ACC112 (cell line): ENCODE data around the gene C10orf71.

Source experiments
- H2AFZ ChIP-seq: fragments of 200-600 bp; sonication (generic); one replicate; pipeline ENCODE4 v1.6.0; 2017; ENCODE audit warnings: antibody characterized with exemption, low read length; ENCODE audit not compliant: unreplicated experiment
- H3K27ac ChIP-seq: fragments of 200-600 bp; sonication (generic); 2 replicates; pipeline ENCODE4 v1.5.1; 2014; ENCODE audit warnings: low read depth, mild to moderate bottlenecking, antibody characterized with exemption, low read length, moderate library complexity
- H3K27me3 ChIP-seq: fragments of 200-600 bp; sonication (generic); 2 replicates; pipeline ENCODE4 v1.6.1; 2014; ENCODE audit warnings: mild to moderate bottlenecking, antibody characterized with exemption, low read length, moderate library complexity, mixed read lengths; ENCODE audit not compliant: insufficient read depth
- H3K36me3 ChIP-seq: fragments of 200-600 bp; sonication (generic); 2 replicates; pipeline ENCODE4 v1.6.1; 2016; ENCODE audit warnings: mild to moderate bottlenecking, antibody characterized with exemption, low read length, moderate library complexity, mixed read lengths; ENCODE audit not compliant: insufficient read depth
- H3K4me1 ChIP-seq: fragments of 200-600 bp; sonication (generic); one replicate; pipeline ENCODE4 v1.6.1; 2016; ENCODE audit warnings: low read length, mixed read lengths; ENCODE audit not compliant: insufficient read depth, unreplicated experiment, control insufficient read depth
- H3K4me3 ChIP-seq: fragments of 200-600 bp; sonication (generic); 2 replicates; pipeline ENCODE4 v1.5.1; 2014; ENCODE audit warnings: mild to moderate bottlenecking, low read depth, low read length
- H3K79me2 ChIP-seq: fragments of 200-600 bp; sonication (generic); one replicate; pipeline ENCODE4 v1.6.0; 2016; ENCODE audit warnings: low read length; ENCODE audit not compliant: control insufficient read depth, unreplicated experiment, insufficient read depth

Gene C10orf71

GRCh38 chr10:49318028-49318427 is 19.1 kb downstream of the C10orf71 start:
- H3K27me3 ChIP-seq, result peaks cover 73% of the 10 kb centered on the region
- H2AFZ ChIP-seq, result no peak overlapping the region
- H3K27ac ChIP-seq, result no peak overlapping the region
- H3K4me3 ChIP-seq, result no peak overlapping the region
- H3K36me3 ChIP-seq, result no peaks in the 10 kb centered on the region
- no peaks in the 10 kb centered on the region for H3K4me1 ChIP-seq
- no peaks in the 10 kb centered on the region for H3K79me2 ChIP-seq

- no peak overlapping the region for H2AFZ ChIP-seq
- no peaks in the 10 kb centered on the region for H3K36me3 ChIP-seq
- no peak overlapping the region for H3K4me3 ChIP-seq
- H3K79me2 ChIP-seq, result no peaks in the 10 kb centered on the region
- H3K27ac ChIP-seq, result no peak overlapping the region
- H3K4me1 ChIP-seq, result no peaks in the 10 kb centered on the region
- peaks cover 72% of the 10 kb centered on the region for H3K27me3 ChIP-seq
Measured at GRCh38 chr10:49318755-49319154, 19.8 kb downstream of the C10orf71 start.

- H3K27me3 ChIP-seq, result peaks cover 74% of the 10 kb centered on the region
- no peak overlapping the region for H3K27ac ChIP-seq
- H3K4me1 ChIP-seq, result no peaks in the 10 kb centered on the region
- no peaks in the 10 kb centered on the region for H3K36me3 ChIP-seq
- H3K4me3 ChIP-seq, result no peak overlapping the region
- no peaks in the 10 kb centered on the region for H3K79me2 ChIP-seq
- H2AFZ ChIP-seq, result no peak overlapping the region
Measured at GRCh38 chr10:49319206-49319605, 20.2 kb downstream of the C10orf71 start.

- Histone ChIP-seq H3K4me1 (no peaks in the 10 kb centered on the region), H3K36me3 (no peaks in the 10 kb centered on the region), H2AFZ (no peak overlapping the region), H3K4me3 (no peak overlapping the region), H3K79me2 (no peaks in the 10 kb centered on the region), H3K27ac (no peak overlapping the region), H3K27me3 (peaks cover 81% of the 10 kb centered on the region)
Measured at GRCh38 chr10:49320191-49320590, 21.2 kb downstream of the C10orf71 start.

- Histone ChIP-seq H3K4me1 (no peaks in the 10 kb centered on the region), H3K27ac (no peak overlapping the region), H3K4me3 (no peak overlapping the region), H3K36me3 (no peaks in the 10 kb centered on the region), H3K79me2 (no peaks in the 10 kb centered on the region), H3K27me3 (peaks cover 73% of the 10 kb centered on the region), H2AFZ (no peak overlapping the region)
Measured at GRCh38 chr10:49321021-49321420, 22.1 kb downstream of the C10orf71 start.

- no peak overlapping the region for H2AFZ ChIP-seq
- H3K36me3 ChIP-seq, result no peaks in the 10 kb centered on the region
- H3K4me1 ChIP-seq, result no peaks in the 10 kb centered on the region
- H3K79me2 ChIP-seq, result no peaks in the 10 kb centered on the region
- H3K4me3 ChIP-seq, result no peak overlapping the region
- H3K27me3 ChIP-seq, result peaks cover 63% of the 10 kb centered on the region
- H3K27ac ChIP-seq, result no peak overlapping the region
Measured at GRCh38 chr10:49322371-49323170, 23.6 kb downstream of the C10orf71 start.

- H3K36me3 ChIP-seq, result no peaks in the 10 kb centered on the region
- H3K4me1 ChIP-seq, result no peaks in the 10 kb centered on the region
- no peak overlapping the region for H2AFZ ChIP-seq
- no peak overlapping the region for H3K4me3 ChIP-seq
- H3K27me3 ChIP-seq, result peaks cover 64% of the 10 kb centered on the region
- H3K79me2 ChIP-seq, result no peaks in the 10 kb centered on the region
- H3K27ac ChIP-seq, result no peak overlapping the region
Measured at GRCh38 chr10:49323171-49323895, 24.4 kb downstream of the C10orf71 start.

GRCh38 chr10:49323896-49324270 is 24.9 kb downstream of the C10orf71 start:
- H3K27me3 ChIP-seq, result peaks cover 66% of the 10 kb centered on the region
- no peaks in the 10 kb centered on the region for H3K36me3 ChIP-seq
- H2AFZ ChIP-seq, result no peak overlapping the region
- H3K4me3 ChIP-seq, result no peak overlapping the region
- no peak overlapping the region for H3K27ac ChIP-seq
- H3K79me2 ChIP-seq, result no peaks in the 10 kb centered on the region
- H3K4me1 ChIP-seq, result no peaks in the 10 kb centered on the region

- Histone ChIP-seq H2AFZ (no peak overlapping the region), H3K4me1 (no peaks in the 10 kb centered on the region), H3K79me2 (no peaks in the 10 kb centered on the region), H3K4me3 (no peak overlapping the region), H3K27me3 (peaks cover 68% of the 10 kb centered on the region), H3K36me3 (no peaks in the 10 kb centered on the region), H3K27ac (no peak overlapping the region)
Measured at GRCh38 chr10:49324711-49325110, 25.7 kb downstream of the C10orf71 start.

- no peak overlapping the region for H2AFZ ChIP-seq
- H3K79me2 ChIP-seq, result no peaks in the 10 kb centered on the region
- no peaks in the 10 kb centered on the region for H3K36me3 ChIP-seq
- H3K4me3 ChIP-seq, result no peak overlapping the region
- H3K27me3 ChIP-seq, result peaks cover 72% of the 10 kb centered on the region
- no peak overlapping the region for H3K27ac ChIP-seq
- H3K4me1 ChIP-seq, result no peaks in the 10 kb centered on the region
Measured at GRCh38 chr10:49325131-49325915, 26.4 kb downstream of the C10orf71 start.
